ELR (cell line): ENCODE measurements around the gene ARHGAP6.

ENCODE experiments used
- DNase-seq: peaks from one replicate; pipeline ENCODE4 v3.0.0-alpha.2; 2015; ENCODE audit warnings: low read depth

The ARHGAP6 gene

GRCh38 chrX:11567528-11568220 is 98.0 kb downstream of the ARHGAP6 start:
- no peak for DNase-seq

- DNase-seq, result no peak
Observed at GRCh38 chrX:11566789-11567188, 98.9 kb downstream of the ARHGAP6 start.

GRCh38 chrX:11566173-11566572 is 99.5 kb downstream of the ARHGAP6 start:
- no peak for DNase-seq

- DNase-seq, result no peak
Observed at GRCh38 chrX:11564546-11564945, 101.2 kb downstream of the ARHGAP6 start.

GRCh38 chrX:11562570-11562969 is 103.2 kb downstream of the ARHGAP6 start:
- no peak for DNase-seq

GRCh38 chrX:11558972-11559371 is 106.7 kb downstream of the ARHGAP6 start:
- DNase-seq, result peak; percentile 37

- DNase-seq, result peak; percentile 88
Observed at GRCh38 chrX:11557120-11557519, 108.6 kb downstream of the ARHGAP6 start.

- peak; percentile 79 for DNase-seq
Observed at GRCh38 chrX:11555759-11556158, 110.0 kb downstream of the ARHGAP6 start.

GRCh38 chrX:11553594-11553993 is 112.1 kb downstream of the ARHGAP6 start:
- DNase-seq, result no peak

GRCh38 chrX:11551151-11551550 is 114.6 kb downstream of the ARHGAP6 start:
- DNase-seq, result no peak

GRCh38 chrX:11546917-11547316 is 118.8 kb downstream of the ARHGAP6 start:
- no peak for DNase-seq

- DNase-seq, result no peak
Observed at GRCh38 chrX:11543249-11543648, 122.5 kb downstream of the ARHGAP6 start.

- DNase-seq, result no peak
Observed at GRCh38 chrX:11541510-11541909, 124.2 kb downstream of the ARHGAP6 start.

GRCh38 chrX:11540532-11541377 is 125.0 kb downstream of the ARHGAP6 start:
- no peak for DNase-seq

- DNase-seq, result no peak
Observed at GRCh38 chrX:11537141-11537540, 128.6 kb downstream of the ARHGAP6 start.

- peak; percentile 20 for DNase-seq
Observed at GRCh38 chrX:11535156-11535919, 130.4 kb downstream of the ARHGAP6 start.

GRCh38 chrX:11533199-11533651 is 132.5 kb downstream of the ARHGAP6 start:
- DNase-seq, result peak; percentile 83

- peak; percentile 42 for DNase-seq
Observed at GRCh38 chrX:11532291-11533078, 133.2 kb downstream of the ARHGAP6 start.

GRCh38 chrX:11531226-11531625 is 134.5 kb downstream of the ARHGAP6 start:
- DNase-seq, result peak; percentile 31

- DNase-seq, result no peak
Observed at GRCh38 chrX:11530621-11531020, 135.1 kb downstream of the ARHGAP6 start.

GRCh38 chrX:11528623-11529022 is 137.1 kb downstream of the ARHGAP6 start:
- DNase-seq, result no peak

- no peak for DNase-seq
Observed at GRCh38 chrX:11525685-11526084, 140.0 kb downstream of the ARHGAP6 start.
